OCI-LY7 (cell line): ENCODE data around the gene SAMD13. TPM values are rescaled to one million over a fixed set of nuclear protein-coding genes. Genes with fewer than 3 reads are reported as not detected.

ENCODE experiments used
- BruUV-seq: library from RNA; stranded (reverse); fragments of 400-500 nt; replicated peaks from 2 replicates; lab custom pipeline; 2021; lab: Mats Ljungman, UMichigan
- CTCF ChIA-PET: fragments of 300-600 bp; sonication (Branson Sonifier 250); formaldehyde crosslinking; loops from one replicate; lab custom pipeline; 2022; ENCODE audit warnings: antibody characterized with exemption; ENCODE audit not compliant: unreplicated experiment; lab: Charles Lee
- POLR2A ChIA-PET: fragments of 300-600 bp; sonication (Branson Sonifier 250); formaldehyde crosslinking; loops from one replicate; lab custom pipeline; 2022; ENCODE audit warnings: antibody characterized with exemption; lab: Charles Lee
- DNase-seq: peaks from one replicate; pipeline ENCODE4 v3.0.0-alpha.2; 2015; ENCODE audit warnings: low spot score
- H2AFZ ChIP-seq: fragments of 200-600 bp; sonication (generic), shearing (Covaris generic); 2 replicates; pipeline ENCODE4 v1.6.1; 2014; ENCODE audit warnings: mild to moderate bottlenecking, antibody characterized with exemption, low read length, moderate library complexity
- H3K27ac ChIP-seq: fragments of 200-600 bp; sonication (generic); 2 replicates; pipeline ENCODE4 v1.5.1; 2014; ENCODE audit warnings: mixed run types, low read depth, mild to moderate bottlenecking, moderate library complexity, low read length, inconsistent platforms; ENCODE audit not compliant: poor library complexity, severe bottlenecking
- H3K36me3 ChIP-seq: fragments of 200-600 bp; sonication (generic); 2 replicates; pipeline ENCODE4 v1.6.1; 2014; ENCODE audit warnings: mild to moderate bottlenecking, antibody characterized with exemption, low read length, moderate library complexity, mixed read lengths; ENCODE audit not compliant: insufficient read depth
- H3K4me1 ChIP-seq: fragments of 200-600 bp; sonication (generic); 2 replicates; pipeline ENCODE4 v1.5.1; 2014; ENCODE audit warnings: mild to moderate bottlenecking, low read length; ENCODE audit not compliant: insufficient read depth, poor library complexity, severe bottlenecking
- H3K4me2 ChIP-seq: fragments of 200-600 bp; sonication (generic); 2 replicates; pipeline ENCODE4 v1.6.1; 2014; ENCODE audit warnings: mild to moderate bottlenecking, low read length
- H3K4me3 ChIP-seq: fragments of 200-600 bp; sonication (generic); 2 replicates; pipeline ENCODE4 v1.5.1; 2014; ENCODE audit warnings: mild to moderate bottlenecking, low read depth, low read length; ENCODE audit not compliant: poor library complexity, severe bottlenecking
- H3K79me2 ChIP-seq: fragments of 200-600 bp; sonication (generic); 2 replicates; pipeline ENCODE4 v1.6.1; 2016; ENCODE audit warnings: low read depth, mild to moderate bottlenecking, low read length, moderate library complexity, mixed read lengths; ENCODE audit not compliant: insufficient read depth
- H3K9me2 ChIP-seq: fragments of 200-600 bp; sonication (generic); 2 replicates; pipeline ENCODE4 v1.6.1; 2016; ENCODE audit warnings: mild to moderate bottlenecking, low read length, mixed read lengths; ENCODE audit not compliant: insufficient read depth
- H3K9me3 ChIP-seq: fragments of 200-600 bp; sonication (generic); 2 replicates; pipeline ENCODE4 v1.6.1; 2014; ENCODE audit warnings: mild to moderate bottlenecking, mixed run types, low read length, mixed read lengths
- H4K20me1 ChIP-seq: fragments of 200-600 bp; sonication (generic); 2 replicates; pipeline ENCODE4 v1.6.1; 2014; ENCODE audit warnings: mild to moderate bottlenecking, antibody characterized with exemption, low read length, moderate library complexity, mixed read lengths; ENCODE audit not compliant: insufficient read depth
- EZH2phosphoT487 ChIP-seq: fragments of 200-600 bp; sonication (generic); IDR thresholded peaks from 2 replicates; pipeline ENCODE4 v1.6.1; 2018; ENCODE audit warnings: low read depth, borderline replicate concordance, mild to moderate bottlenecking, mixed run types, antibody characterized with exemption, low read length, moderate library complexity, mixed read lengths
- intact Hi-C: fragments of 100-400 bp; cut with micrococcal nuclease; formaldehyde crosslinking; loops from one replicate; pipeline ENCODE4 v1.10.0; 2022; ENCODE audit not compliant: unreplicated experiment
- total RNA-seq, 2 experiments: library from RNA; depleted of rRNA in 1 of 2; stranded (reverse); fragments of >200 nt in 1 of 2; shearing (Covaris generic) in 1 of 2; gene quantifications; 2 replicates each; pipeline ENCODE4 v1.2.3, GENCODE V29; 2014 to 2022
- TF ChIP-seq, protein P1 (sequence below): fragments of 200-600 bp; sonication (generic); conservative IDR thresholded peaks from 2 replicates; pipeline ENCODE4 v1.5.1; 2014; ENCODE audit warnings: mild to moderate bottlenecking, antibody characterized with exemption, low read length, moderate library complexity, mixed read lengths

The SAMD13 gene
- total RNA-seq, 2 experiments from 2014 or later: 5.4 to 5.7 TPM

GRCh38 chr1:84363019-84363418 lies 61.5 kb downstream of the SAMD13 start:
- no peak for DNase-seq
- Histone ChIP-seq H3K4me1 (no peaks in the 10 kb centered on the region), H3K36me3 (no peaks in the 10 kb centered on the region), H3K4me2 (peak overlapping the region; percentile 26; the same call in 1 of the 2 replicates), H3K9me3 (no peaks in the 10 kb centered on the region), H3K79me2 (no peaks in the 10 kb centered on the region), H3K4me3 (no peak overlapping the region), H3K27ac (no peak overlapping the region), H2AFZ (peak overlapping the region; percentile 15; the same call in 1 of the 2 replicates), H4K20me1 (no peaks in the 10 kb centered on the region), H3K9me2 (no peaks in the 10 kb centered on the region)
- no TSS peak for BruUV-seq
- ChIA-PET CTCF (no interaction called here), POLR2A (no interaction called here)
- intact Hi-C loops: no loop called here
- TF ChIP-seq, protein P1, sequence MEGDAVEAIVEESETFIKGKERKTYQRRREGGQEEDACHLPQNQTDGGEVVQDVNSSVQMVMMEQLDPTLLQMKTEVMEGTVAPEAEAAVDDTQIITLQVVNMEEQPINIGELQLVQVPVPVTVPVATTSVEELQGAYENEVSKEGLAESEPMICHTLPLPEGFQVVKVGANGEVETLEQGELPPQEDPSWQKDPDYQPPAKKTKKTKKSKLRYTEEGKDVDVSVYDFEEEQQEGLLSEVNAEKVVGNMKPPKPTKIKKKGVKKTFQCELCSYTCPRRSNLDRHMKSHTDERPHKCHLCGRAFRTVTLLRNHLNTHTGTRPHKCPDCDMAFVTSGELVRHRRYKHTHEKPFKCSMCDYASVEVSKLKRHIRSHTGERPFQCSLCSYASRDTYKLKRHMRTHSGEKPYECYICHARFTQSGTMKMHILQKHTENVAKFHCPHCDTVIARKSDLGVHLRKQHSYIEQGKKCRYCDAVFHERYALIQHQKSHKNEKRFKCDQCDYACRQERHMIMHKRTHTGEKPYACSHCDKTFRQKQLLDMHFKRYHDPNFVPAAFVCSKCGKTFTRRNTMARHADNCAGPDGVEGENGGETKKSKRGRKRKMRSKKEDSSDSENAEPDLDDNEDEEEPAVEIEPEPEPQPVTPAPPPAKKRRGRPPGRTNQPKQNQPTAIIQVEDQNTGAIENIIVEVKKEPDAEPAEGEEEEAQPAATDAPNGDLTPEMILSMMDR: no peak
- TF ChIP-seq EZH2phosphoT487: no peak

GRCh38 chr1:84363622-84364021 lies 62.1 kb downstream of the SAMD13 start:
- ChIA-PET POLR2A (no interaction called here), CTCF (no interaction called here)
- H3K9me2 ChIP-seq: no peaks in the 10 kb centered on the region
- no TSS peak for BruUV-seq
- no peak for TF ChIP-seq EZH2phosphoT487
- TF ChIP-seq, protein P1: no peak
- H3K27ac ChIP-seq: no peak overlapping the region
- H4K20me1 ChIP-seq: no peaks in the 10 kb centered on the region
- DNase-seq: no peak
- H3K36me3 ChIP-seq: no peaks in the 10 kb centered on the region
- no peaks in the 10 kb centered on the region for H3K9me3 ChIP-seq
- H3K4me3 ChIP-seq: no peak overlapping the region
- no peak overlapping the region for H3K4me2 ChIP-seq
- peak overlapping the region; percentile 15; the same call in 1 of the 2 replicates for H2AFZ ChIP-seq
- H3K79me2 ChIP-seq: no peaks in the 10 kb centered on the region
- intact Hi-C loops: no loop called here
- no peaks in the 10 kb centered on the region for H3K4me1 ChIP-seq

GRCh38 chr1:84365225-84366221 lies 64.0 kb downstream of the SAMD13 start:
- ChIA-PET CTCF (no interaction called here), POLR2A (interaction anchor here (0.7 to 1.2 kb wide), 2 partner anchors 16 to 76 kb away, joined by 4 read pairs; no protein-coding TSS in a partner anchor)
- Histone ChIP-seq H3K4me1 (no peaks in the 10 kb centered on the region), H3K36me3 (no peaks in the 10 kb centered on the region), H3K9me3 (no peaks in the 10 kb centered on the region), H3K4me2 (no peak overlapping the region), H3K4me3 (no peak overlapping the region), H3K9me2 (no peaks in the 10 kb centered on the region), H4K20me1 (no peaks in the 10 kb centered on the region), H2AFZ (no peak overlapping the region), H3K27ac (no peak overlapping the region), H3K79me2 (no peaks in the 10 kb centered on the region)
- intact Hi-C loops: no loop called here
- TF ChIP-seq, protein P1: no peak
- no peak for TF ChIP-seq EZH2phosphoT487
- no TSS peak for BruUV-seq
- peak; percentile 15 for DNase-seq
